ENCODE results near the gene MFNG.
A peak's percentile ranks its signal among the peaks of the same experiment; 100 is the strongest.

The MFNG gene

DNA sequence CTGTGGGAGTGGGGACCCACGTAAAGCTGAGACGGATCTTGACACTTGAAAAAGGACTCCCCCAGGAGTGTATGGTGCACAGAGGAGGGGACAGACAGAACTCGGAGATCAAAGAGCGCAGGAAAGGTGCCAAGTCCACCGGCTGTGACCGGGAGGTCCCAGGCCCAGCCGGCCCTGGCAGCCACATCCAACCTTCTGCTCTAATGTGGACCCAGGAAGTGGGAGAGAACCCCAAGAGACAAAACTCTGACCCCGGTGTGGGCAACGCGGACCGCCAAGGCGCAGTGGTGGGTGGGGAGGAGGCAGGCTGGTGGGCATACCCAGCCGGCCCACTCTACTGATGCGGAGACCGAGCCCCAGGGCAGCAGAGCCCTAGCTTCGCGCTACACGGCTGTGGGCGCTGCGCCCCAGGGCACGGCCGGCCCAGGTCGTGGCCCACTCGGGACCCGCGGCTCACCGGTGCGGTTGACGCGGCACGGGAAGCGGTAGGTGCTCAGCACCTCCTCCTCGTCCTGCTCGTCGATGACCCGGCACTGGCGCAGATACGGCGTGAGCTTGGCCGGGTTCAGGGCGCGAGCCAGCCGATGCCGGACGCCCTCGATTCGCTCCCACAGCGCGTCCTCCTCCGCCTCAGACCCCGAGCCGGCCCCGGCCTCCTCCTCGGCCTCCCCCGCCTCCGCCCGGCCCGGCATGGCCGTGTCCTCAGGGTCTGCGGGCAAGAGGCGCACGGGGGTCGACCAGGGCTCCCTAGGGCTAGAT, 32.5 kb upstream of the MFNG start (continued):
- TF ChIP-seq, protein P1, sequence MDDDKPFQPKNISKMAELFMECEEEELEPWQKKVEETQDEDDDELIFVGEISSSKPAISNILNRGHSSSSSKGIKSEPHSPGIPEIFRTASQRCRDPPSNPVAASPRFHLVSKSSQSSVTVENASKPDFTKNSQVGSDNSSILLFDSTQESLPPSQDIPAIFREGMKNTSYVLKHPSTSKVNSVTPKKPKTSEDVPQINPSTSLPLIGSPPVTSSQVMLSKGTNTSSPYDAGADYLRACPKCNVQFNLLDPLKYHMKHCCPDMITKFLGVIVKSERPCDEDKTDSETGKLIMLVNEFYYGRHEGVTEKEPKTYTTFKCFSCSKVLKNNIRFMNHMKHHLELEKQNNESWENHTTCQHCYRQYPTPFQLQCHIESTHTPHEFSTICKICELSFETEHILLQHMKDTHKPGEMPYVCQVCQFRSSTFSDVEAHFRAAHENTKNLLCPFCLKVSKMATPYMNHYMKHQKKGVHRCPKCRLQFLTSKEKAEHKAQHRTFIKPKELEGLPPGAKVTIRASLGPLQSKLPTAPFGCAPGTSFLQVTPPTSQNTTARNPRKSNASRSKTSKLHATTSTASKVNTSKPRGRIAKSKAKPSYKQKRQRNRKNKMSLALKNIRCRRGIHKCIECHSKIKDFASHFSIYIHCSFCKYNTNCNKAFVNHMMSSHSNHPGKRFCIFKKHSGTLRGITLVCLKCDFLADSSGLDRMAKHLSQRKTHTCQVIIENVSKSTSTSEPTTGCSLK (tag by site-specific recombination; IDR thresholded peaks at IDR 0.05) = no peak
- TF ChIP-seq ZNF391 (tag by site-specific recombination; IDR thresholded peaks at IDR 0.05; ENCODE audit: borderline replicate concordance, low read depth) (peak; percentile 57; the same call in 1 of the 2 replicates), ZNF121 (tag by site-specific recombination; IDR thresholded peaks at IDR 0.05) (no peak), ZFP3 (tag by site-specific recombination; IDR thresholded peaks at IDR 0.05; ENCODE audit: low read depth) (no peak), ZNF654 (tag by site-specific recombination; IDR thresholded peaks at IDR 0.05; ENCODE audit: low read depth) (no peak), HOXD13 (CRISPR knock-in tag; IDR thresholded peaks at IDR 0.05; ENCODE audit: borderline replicate concordance) (no peak), ZNF155 (tag by site-specific recombination; IDR thresholded peaks at IDR 0.05) (no peak), ZNF175 (tag by site-specific recombination; IDR thresholded peaks at IDR 0.05) (no peak), GLI2 (tag by site-specific recombination; IDR thresholded peaks at IDR 0.05; ENCODE audit: borderline replicate concordance, low read depth) (no peak), KLF1 (tag by site-specific recombination; IDR thresholded peaks at IDR 0.05) (peak; percentile 22; the same call in 1 of the 2 replicates), BCL11B (tag by site-specific recombination; IDR thresholded peaks at IDR 0.05; ENCODE audit: low read depth) (peak; percentile 68), ZNF274 (IDR thresholded peaks at IDR 0.05; ENCODE audit: low read length) (no peak), ZNF274 (tag by site-specific recombination; IDR thresholded peaks at IDR 0.05; ENCODE audit: borderline replicate concordance) (no peak), ZNF791 (tag by site-specific recombination; IDR thresholded peaks at IDR 0.05) (no peak), ZNF266 (tag by site-specific recombination; IDR thresholded peaks at IDR 0.05; ENCODE audit: low read depth) (no peak), GLIS1 (tag by site-specific recombination; IDR thresholded peaks at IDR 0.05) (peak; percentile 31; the same call in 1 of the 2 replicates), WT1 (tag by site-specific recombination; IDR thresholded peaks at IDR 0.05) (no peak), ZNF530 (tag by site-specific recombination; IDR thresholded peaks at IDR 0.05; ENCODE audit: low read depth) (no peak), ZNF558 (tag by site-specific recombination; IDR thresholded peaks at IDR 0.05) (no peak), KLF9 (tag by site-specific recombination; IDR thresholded peaks at IDR 0.05; ENCODE audit: low read depth) (no peak; the same call in 1 of the 2 replicates), ZBTB8A (tag by site-specific recombination; IDR thresholded peaks at IDR 0.05) (peak; percentile 75), ZNF596 (tag by site-specific recombination; IDR thresholded peaks at IDR 0.05) (no peak), ZIC2 (tag by site-specific recombination; IDR thresholded peaks at IDR 0.05) (peak; percentile 52; the same call in 1 of the 2 replicates), EGR2 (tag by site-specific recombination; IDR thresholded peaks at IDR 0.05; ENCODE audit: low read depth) (peak; percentile 57), ZNF223 (tag by site-specific recombination; IDR thresholded peaks at IDR 0.05) (no peak), ZNF394 (tag by site-specific recombination; IDR thresholded peaks at IDR 0.05; ENCODE audit: borderline replicate concordance) (no peak), ZNF366 (tag by site-specific recombination; conservative IDR thresholded peaks at IDR 0.05) (no peak), ZNF138 (tag by site-specific recombination; IDR thresholded peaks at IDR 0.05; ENCODE audit: borderline replicate concordance) (no peak), ZXDB (tag by site-specific recombination; IDR thresholded peaks at IDR 0.05) (peak; percentile 42; the same call in 1 of the 2 replicates), ZNF571 (tag by site-specific recombination; IDR thresholded peaks at IDR 0.05) (no peak), ZNF76 (tag by site-specific recombination; IDR thresholded peaks at IDR 0.05; ENCODE audit: borderline replicate concordance, low read depth) (peak; percentile 18; the same call in 1 of the 2 replicates)
- TF ChIP-seq, protein P2, sequence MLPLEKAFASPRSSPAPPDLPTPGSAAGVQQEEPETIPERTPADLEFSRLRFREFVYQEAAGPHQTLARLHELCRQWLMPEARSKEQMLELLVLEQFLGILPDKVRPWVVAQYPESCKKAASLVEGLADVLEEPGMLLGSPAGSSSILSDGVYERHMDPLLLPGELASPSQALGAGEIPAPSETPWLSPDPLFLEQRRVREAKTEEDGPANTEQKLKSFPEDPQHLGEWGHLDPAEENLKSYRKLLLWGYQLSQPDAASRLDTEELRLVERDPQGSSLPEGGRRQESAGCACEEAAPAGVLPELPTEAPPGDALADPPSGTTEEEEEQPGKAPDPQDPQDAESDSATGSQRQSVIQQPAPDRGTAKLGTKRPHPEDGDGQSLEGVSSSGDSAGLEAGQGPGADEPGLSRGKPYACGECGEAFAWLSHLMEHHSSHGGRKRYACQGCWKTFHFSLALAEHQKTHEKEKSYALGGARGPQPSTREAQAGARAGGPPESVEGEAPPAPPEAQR (tag by site-specific recombination; IDR thresholded peaks at IDR 0.05) = no peak
- TF ChIP-seq, protein P3, sequence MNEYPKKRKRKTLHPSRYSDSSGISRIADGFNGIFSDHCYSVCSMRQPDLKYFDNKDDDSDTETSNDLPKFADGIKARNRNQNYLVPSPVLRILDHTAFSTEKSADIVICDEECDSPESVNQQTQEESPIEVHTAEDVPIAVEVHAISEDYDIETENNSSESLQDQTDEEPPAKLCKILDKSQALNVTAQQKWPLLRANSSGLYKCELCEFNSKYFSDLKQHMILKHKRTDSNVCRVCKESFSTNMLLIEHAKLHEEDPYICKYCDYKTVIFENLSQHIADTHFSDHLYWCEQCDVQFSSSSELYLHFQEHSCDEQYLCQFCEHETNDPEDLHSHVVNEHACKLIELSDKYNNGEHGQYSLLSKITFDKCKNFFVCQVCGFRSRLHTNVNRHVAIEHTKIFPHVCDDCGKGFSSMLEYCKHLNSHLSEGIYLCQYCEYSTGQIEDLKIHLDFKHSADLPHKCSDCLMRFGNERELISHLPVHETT (tag by site-specific recombination; IDR thresholded peaks at IDR 0.05) = no peak
- TF ChIP-seq, protein P4, sequence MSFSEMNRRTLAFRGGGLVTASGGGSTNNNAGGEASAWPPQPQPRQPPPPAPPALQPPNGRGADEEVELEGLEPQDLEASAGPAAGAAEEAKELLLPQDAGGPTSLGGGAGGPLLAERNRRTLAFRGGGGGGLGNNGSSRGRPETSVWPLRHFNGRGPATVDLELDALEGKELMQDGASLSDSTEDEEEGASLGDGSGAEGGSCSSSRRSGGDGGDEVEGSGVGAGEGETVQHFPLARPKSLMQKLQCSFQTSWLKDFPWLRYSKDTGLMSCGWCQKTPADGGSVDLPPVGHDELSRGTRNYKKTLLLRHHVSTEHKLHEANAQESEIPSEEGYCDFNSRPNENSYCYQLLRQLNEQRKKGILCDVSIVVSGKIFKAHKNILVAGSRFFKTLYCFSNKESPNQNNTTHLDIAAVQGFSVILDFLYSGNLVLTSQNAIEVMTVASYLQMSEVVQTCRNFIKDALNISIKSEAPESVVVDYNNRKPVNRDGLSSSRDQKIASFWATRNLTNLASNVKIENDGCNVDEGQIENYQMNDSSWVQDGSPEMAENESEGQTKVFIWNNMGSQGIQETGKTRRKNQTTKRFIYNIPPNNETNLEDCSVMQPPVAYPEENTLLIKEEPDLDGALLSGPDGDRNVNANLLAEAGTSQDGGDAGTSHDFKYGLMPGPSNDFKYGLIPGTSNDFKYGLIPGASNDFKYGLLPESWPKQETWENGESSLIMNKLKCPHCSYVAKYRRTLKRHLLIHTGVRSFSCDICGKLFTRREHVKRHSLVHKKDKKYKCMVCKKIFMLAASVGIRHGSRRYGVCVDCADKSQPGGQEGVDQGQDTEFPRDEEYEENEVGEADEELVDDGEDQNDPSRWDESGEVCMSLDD (tag by site-specific recombination; IDR thresholded peaks at IDR 0.05) = peak; percentile 48; the same call in 1 of the 2 replicates
